GM12878 (cell line): ENCODE measurements around the gene PTPRD. TPM values are rescaled to one million over a fixed set of nuclear protein-coding genes. Genes with fewer than 3 reads are reported as not detected.

Source experiments
- ATAC-seq: fragments of 200-7000 bp; cut with Tn5 transposase; 3 replicates; pipeline ENCODE4 v1.9.1; 2020; ENCODE audit warnings: mild to moderate bottlenecking, moderate library complexity
- BruUV-seq: library from RNA; stranded (reverse); fragments of 400-500 nt; replicated peaks from 2 replicates; lab custom pipeline; 2021; lab: Mats Ljungman, UMichigan
- CTCF ChIA-PET: fragments of 300-600 bp; sonication (Branson Sonifier 250); formaldehyde crosslinking; extraction: SDS; loops from one replicate; lab custom pipeline; 2021; ENCODE audit warnings: inconsistent platforms; lab: Yijun Ruan, JAX
- POLR2A ChIA-PET: fragments of 350-600 bp; formaldehyde crosslinking; extraction: SDS; loops from one replicate; lab custom pipeline; 2021; ENCODE audit warnings: inconsistent platforms; lab: Charles Lee
- RAD21 ChIA-PET: fragments of 300-600 bp; sonication (Branson Sonifier 250); formaldehyde crosslinking; loops from one replicate; lab custom pipeline; 2023; ENCODE audit warnings: antibody characterized with exemption; ENCODE audit not compliant: unreplicated experiment; lab: Charles Lee
- SMC1A ChIA-PET: fragments of 300-600 bp; sonication (Branson Sonifier 250); formaldehyde crosslinking; loops from one replicate; lab custom pipeline; 2023; ENCODE audit not compliant: unreplicated experiment, uncharacterized antibody; lab: Charles Lee
- DNase-seq: peaks from one replicate; pipeline ENCODE4 v3.0.0-alpha.2; 2011; ENCODE audit warnings: low read depth, low spot score
- FAIRE-seq: peaks from 3 replicates; lab custom pipeline; 2011; peaks lifted over from hg19 to GRCh38; lab: Jason Lieb, UNC
- H2AFZ ChIP-seq: 2 replicates; pipeline ENCODE4 v1.6.0; 2011; ENCODE audit warnings: low read depth, low read length, control low read depth; ENCODE audit not compliant: control insufficient read depth
- H3K27ac ChIP-seq: 2 replicates; pipeline ENCODE4 v1.5.1; 2011; ENCODE audit warnings: control low read depth; ENCODE audit not compliant: control insufficient read depth, insufficient read depth
- H3K27me3 ChIP-seq, 2 experiments: replicated peaks in 1 of 2; 2 replicates each; pipeline versions ENCODE4 v1.6.0 to v1.6.1; 2011; ENCODE audit warnings: low read length in 1 of 2; ENCODE audit not compliant: control insufficient read depth in 2 of 2, insufficient read depth in 2 of 2
- H3K36me3 ChIP-seq, 2 experiments: 2 replicates each; pipeline ENCODE4 v1.5.1; 2011; ENCODE audit warnings: low read length in 1 of 2; ENCODE audit not compliant: control insufficient read depth in 2 of 2, insufficient read depth in 2 of 2
- H3K4me1 ChIP-seq: 2 replicates; pipeline ENCODE4 v1.6.1; 2011; ENCODE audit warnings: mild to moderate bottlenecking, low read length, moderate library complexity, mixed read lengths; ENCODE audit not compliant: control insufficient read depth, insufficient read depth
- H3K4me2 ChIP-seq: 2 replicates; pipeline ENCODE4 v1.6.0; 2011; ENCODE audit warnings: control low read depth; ENCODE audit not compliant: control insufficient read depth, insufficient read depth
- H3K4me3 ChIP-seq: fragments of 200-600 bp; sonication (generic); 2 replicates; pipeline ENCODE4 v1.5.1; 2016
- H3K79me2 ChIP-seq: 2 replicates; pipeline ENCODE4 v1.6.0; 2011; ENCODE audit warnings: low read length; ENCODE audit not compliant: control insufficient read depth, insufficient read depth
- H3K9ac ChIP-seq: 2 replicates; pipeline ENCODE4 v1.8.0; 2011; ENCODE audit warnings: low read length, control low read depth, mixed read lengths; ENCODE audit not compliant: control insufficient read depth, insufficient read depth
- H3K9me3 ChIP-seq: replicated peaks from 3 replicates; pipeline ENCODE4 v1.5.1; 2011; ENCODE audit warnings: mild to moderate bottlenecking, low read length; ENCODE audit not compliant: control insufficient read depth, insufficient read depth
- H4K20me1 ChIP-seq: 2 replicates; pipeline ENCODE4 v1.6.0; 2011; ENCODE audit not compliant: control insufficient read depth, insufficient read depth
- HDAC2 ChIP-seq: fragments of 200-600 bp; sonication (generic); IDR thresholded peaks from 2 replicates; pipeline ENCODE4 v1.6.1; 2017
- JUNB ChIP-seq: IDR thresholded peaks from 2 replicates; pipeline ENCODE4 v1.6.1; 2016; ENCODE audit warnings: antibody characterized with exemption, mild to moderate bottlenecking
- MEF2B ChIP-seq: fragments of 450-650 bp; IDR thresholded peaks from 2 replicates; pipeline ENCODE4 v1.6.1; 2018; ENCODE audit warnings: mild to moderate bottlenecking, moderate library complexity; ENCODE audit not compliant: partially characterized antibody, poor library complexity, severe bottlenecking
- RB1 ChIP-seq: fragments of 450-650 bp; formaldehyde crosslinking; IDR thresholded peaks from 2 replicates; pipeline ENCODE4 v1.6.1; 2017; ENCODE audit warnings: mild to moderate bottlenecking, borderline replicate concordance
- SMC3 ChIP-seq: IDR thresholded peaks from 2 replicates; pipeline ENCODE4 v1.6.1; 2011; ENCODE audit warnings: low read length, improper control_type of control experiment, borderline replicate concordance
- ZNF592 ChIP-seq: fragments of 450-650 bp; IDR thresholded peaks from 2 replicates; pipeline ENCODE4 v1.6.1; 2017; ENCODE audit warnings: mild to moderate bottlenecking, moderate library complexity
- WGBS: methylation state at CpG from one replicate; pipeline ENCODE4 v1.1.6; 2016; ENCODE audit warnings: low lambda C conversion rate; ENCODE audit not compliant: insufficient replicate concordance, insufficient coverage; ENCODE audit errors: missing lambda C conversion rate; 5-methylcytosine and 5-hydroxymethylcytosine counted together
- in situ Hi-C: fragments of 300-500 bp; cut with MboI; formaldehyde crosslinking; loops from 9 replicates; pipeline ENCODE4 v1.14.3; 2018; ENCODE audit warnings: mixed read lengths
- intact Hi-C: fragments of 100-400 bp; cut with micrococcal nuclease; formaldehyde crosslinking; loops from one replicate; pipeline ENCODE4 v1.14.2; 2022; ENCODE audit not compliant: unreplicated experiment
- polyA plus RNA-seq, 11 experiments: library from polyadenylated mRNA; depleted of rRNA in 4 of 11; unstranded in 6 of 11; stranded (reverse) in 5 of 11; fragments of >200 nt; fragmentation: Nextera tagmentation in 4 of 11; fragmentation: Illumina TruSeq in 1 of 11; extraction: Ambion mirVana in 4 of 11; extraction: Trizol in 1 of 11; gene quantifications; 1 replicate in 1 of 11; 2 replicates in 10 of 11; pipeline versions ENCODE4 v1.2.1 to v1.2.3, GENCODE V29; 2011 to 2016; ENCODE audit warnings: inconsistent platforms in 2 of 11, missing spikeins in 2 of 11, low read depth in 1 of 11
- total RNA-seq, 4 experiments: library from RNA; depleted of rRNA in 3 of 4; stranded (reverse); fragments of >200 nt in 3 of 4; fragmentation: Illumina TruSeq in 1 of 4; extraction: Trizol in 1 of 4; gene quantifications; 2 replicates each; pipeline versions ENCODE4 v1.2.1 to v1.2.3, GENCODE V29; 2013 to 2021

PTPRD gene
- total and polyA plus RNA-seq, 10 of the 15 experiments (the other 5 are each of a cell fraction or from before 2014, with no cell fraction given) = under 0.01 to 0.05 (median 0.01) TPM; not detected in 7

GRCh38 chr9:8674536-8674935 lies 1938.3 kb downstream of the PTPRD start:
- in situ Hi-C loops (no loop called here), intact Hi-C loops (no loop called here)
- Histone ChIP-seq H3K36me3 (no peaks in the 10 kb centered on the region), H4K20me1 (no peaks in the 10 kb centered on the region), H3K27me3 (no peaks in the 10 kb centered on the region), H3K79me2 (no peaks in the 10 kb centered on the region), H3K9me3 (no peaks in the 10 kb centered on the region), H3K27ac (no peak overlapping the region), H2AFZ (no peak overlapping the region), H3K4me2 (no peak overlapping the region), H3K4me1 (no peaks in the 10 kb centered on the region), H3K9ac (no peak overlapping the region), H3K4me3 (no peak overlapping the region)
- no TSS peak for BruUV-seq
- ChIA-PET SMC1A (interaction anchor here (1.1 to 1.2 kb wide), 2 partner anchors 9 to 23 kb away, joined by 3 to 4 read pairs; no protein-coding TSS in a partner anchor), POLR2A (no interaction called here), RAD21 (no interaction called here), CTCF (interaction anchor here (1.0 kb wide), 1 partner anchor 1117 kb away, joined by 3 read pairs; no protein-coding TSS in a partner anchor)
- no peak for FAIRE-seq
- no peak for TF ChIP-seq MEF2B
- no peak for DNase-seq
- ATAC-seq = no peak

- Histone ChIP-seq H3K27ac (no peak overlapping the region), H3K27me3 (no peaks in the 10 kb centered on the region), H3K4me3 (no peak overlapping the region), H3K79me2 (no peaks in the 10 kb centered on the region), H3K36me3 (no peaks in the 10 kb centered on the region), H3K9ac (no peak overlapping the region), H3K4me2 (no peak overlapping the region), H3K9me3 (no peaks in the 10 kb centered on the region), H2AFZ (no peak overlapping the region), H3K4me1 (no peaks in the 10 kb centered on the region), H4K20me1 (no peaks in the 10 kb centered on the region)
- RAD21 ChIA-PET = no interaction called here
- POLR2A ChIA-PET = no interaction called here
- no peak for TF ChIP-seq JUNB
- TF ChIP-seq HDAC2 = no peak
- no peak for TF ChIP-seq RB1
- no peak for TF ChIP-seq ZNF592
- no peak for TF ChIP-seq SMC3
- CTCF ChIA-PET = interaction anchor here (1.0 kb wide), 1 partner anchor 1118 kb away, joined by 3 read pairs; no protein-coding TSS in a partner anchor
- ATAC-seq (no peak), FAIRE-seq (no peak), DNase-seq (no peak)
- in situ Hi-C loops (no loop called here), intact Hi-C loops (no loop called here)
- SMC1A ChIA-PET = interaction anchor here (1.1 to 1.2 kb wide), 2 partner anchors 10 to 23 kb away, joined by 3 to 4 read pairs; no protein-coding TSS in a partner anchor
- 27% methylated on average over 7 of the region's 7 CpGs for WGBS
- BruUV-seq = no TSS peak
These were observed 1939.0 kb downstream of the PTPRD start for GRCh38 chr9:8673830-8674229.
